ENCODE data around the gene TUSC1. TPM values are rescaled to one million over a fixed set of nuclear protein-coding genes. Genes with fewer than 3 reads are reported as not detected.
"Not testable (repeated sequence)": the region's sequence is repeated elsewhere in the genome, so short reads cannot be mapped to it uniquely, and the experiment has no call there.

The TUSC1 gene
- total RNA-seq, 3 donors from 2014 or later, result 21.0 to 30.0 (median 22.6) TPM

DNA sequence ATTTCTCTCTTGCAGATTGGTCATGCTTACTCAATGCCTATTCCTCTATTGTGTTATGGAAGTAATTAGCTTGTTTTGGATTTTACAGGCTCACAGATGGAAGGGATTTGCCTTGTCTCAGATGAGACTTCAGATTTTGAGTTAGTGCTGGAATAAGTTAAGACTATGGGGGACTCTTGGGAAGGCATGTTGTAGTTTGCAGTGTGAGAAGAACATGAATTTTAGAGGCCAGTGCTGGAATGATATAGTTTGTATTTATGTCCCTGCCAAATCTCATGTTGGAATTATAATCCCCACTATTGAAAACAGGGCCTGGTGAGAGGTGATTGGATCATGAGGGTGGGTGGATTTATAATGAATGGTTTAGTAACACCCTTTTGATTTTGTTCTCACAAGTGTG lies 6.1 kb upstream of the TUSC1 start:
- Histone ChIP-seq H3K36me3 (no peaks in the 10 kb centered on the region), H3K9me3 (peaks cover 0 to 14% of the 10 kb centered on the region in 2 donors), H3K27me3 (no peaks in the 10 kb centered on the region), H3K4me3 (no peak overlapping the region), H3K27ac (no peak overlapping the region), H3K4me1 (no peaks in the 10 kb centered on the region)
- intact Hi-C loops (cut with DNase I; ENCODE audit: low total_unique reads), result no loop called here
- DNase-seq (ENCODE audit: low spot score in 2 of 2), result no peak
- TF ChIP-seq, protein P1, sequence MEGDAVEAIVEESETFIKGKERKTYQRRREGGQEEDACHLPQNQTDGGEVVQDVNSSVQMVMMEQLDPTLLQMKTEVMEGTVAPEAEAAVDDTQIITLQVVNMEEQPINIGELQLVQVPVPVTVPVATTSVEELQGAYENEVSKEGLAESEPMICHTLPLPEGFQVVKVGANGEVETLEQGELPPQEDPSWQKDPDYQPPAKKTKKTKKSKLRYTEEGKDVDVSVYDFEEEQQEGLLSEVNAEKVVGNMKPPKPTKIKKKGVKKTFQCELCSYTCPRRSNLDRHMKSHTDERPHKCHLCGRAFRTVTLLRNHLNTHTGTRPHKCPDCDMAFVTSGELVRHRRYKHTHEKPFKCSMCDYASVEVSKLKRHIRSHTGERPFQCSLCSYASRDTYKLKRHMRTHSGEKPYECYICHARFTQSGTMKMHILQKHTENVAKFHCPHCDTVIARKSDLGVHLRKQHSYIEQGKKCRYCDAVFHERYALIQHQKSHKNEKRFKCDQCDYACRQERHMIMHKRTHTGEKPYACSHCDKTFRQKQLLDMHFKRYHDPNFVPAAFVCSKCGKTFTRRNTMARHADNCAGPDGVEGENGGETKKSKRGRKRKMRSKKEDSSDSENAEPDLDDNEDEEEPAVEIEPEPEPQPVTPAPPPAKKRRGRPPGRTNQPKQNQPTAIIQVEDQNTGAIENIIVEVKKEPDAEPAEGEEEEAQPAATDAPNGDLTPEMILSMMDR (IDR thresholded peaks at IDR 0.05), result no peak
- TF ChIP-seq POLR2AphosphoS5 (IDR thresholded peaks at IDR 0.05) (no peak), POLR2A (IDR thresholded peaks at IDR 0.05) (no peak)

DNA sequence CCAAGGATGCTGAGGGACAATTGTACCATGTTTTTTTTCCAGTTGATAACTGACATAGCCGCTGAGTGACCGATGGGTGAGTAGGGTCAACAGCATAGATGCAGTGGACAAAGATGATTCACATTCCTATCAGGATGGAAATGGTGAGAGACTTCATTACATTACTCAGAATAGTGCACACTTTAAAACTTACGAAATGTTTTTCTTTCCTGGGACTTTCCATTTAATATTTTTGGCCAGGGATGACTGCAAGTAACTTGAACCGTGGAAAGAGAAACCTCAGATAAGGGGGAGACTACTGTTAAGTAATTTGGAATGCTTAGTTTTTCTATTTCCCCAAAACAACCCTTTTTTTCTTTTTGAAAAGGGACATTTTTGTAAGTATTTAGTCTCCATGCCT lies 3.0 kb upstream of the TUSC1 start:
- Histone ChIP-seq H3K27ac (peak overlapping the region in 1 of 2 donors; percentile 48), H3K27me3 (no peaks in the 10 kb centered on the region), H3K9me3 (peaks cover 0 to 14% of the 10 kb centered on the region in 2 donors), H3K4me1 (peaks cover 0 to 8% of the 10 kb centered on the region in 2 donors), H3K36me3 (no peaks in the 10 kb centered on the region), H3K4me3 (no peak overlapping the region)
- intact Hi-C loops (cut with DNase I; ENCODE audit: low total_unique reads), result no loop called here
- no peak for TF ChIP-seq POLR2AphosphoS5 (IDR thresholded peaks at IDR 0.05)
- TF ChIP-seq POLR2A (IDR thresholded peaks at IDR 0.05), result no peak
- TF ChIP-seq, protein P1 (IDR thresholded peaks at IDR 0.05), result no peak
- DNase-seq (ENCODE audit: low spot score in 2 of 2), result no peak

DNA sequence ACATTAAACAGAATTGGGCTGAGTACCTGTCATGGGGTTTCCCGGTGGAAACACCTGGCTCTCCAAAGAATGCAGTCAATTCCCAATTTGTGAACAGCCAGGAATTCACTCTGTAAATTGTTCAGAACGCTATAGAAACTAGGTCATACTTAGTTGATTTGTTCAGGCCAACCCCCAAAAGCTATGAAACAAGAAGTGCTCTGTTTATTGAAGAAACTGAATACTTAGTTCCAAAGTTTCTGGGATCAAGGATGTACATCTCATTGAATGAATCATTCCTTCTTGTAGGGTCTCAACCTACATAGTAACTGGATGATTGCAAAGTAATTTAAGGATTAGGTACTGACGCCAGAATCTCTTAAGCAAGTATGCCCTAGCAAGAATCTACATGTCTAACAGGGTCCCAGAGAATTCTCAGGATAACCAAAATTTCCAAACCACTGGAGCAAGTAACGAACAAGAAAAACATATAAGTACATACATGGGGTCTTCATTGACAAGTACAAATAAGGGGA lies 659 bp upstream of the TUSC1 start:
- TF ChIP-seq, protein P1 (IDR thresholded peaks at IDR 0.05), result no peak
- TF ChIP-seq POLR2AphosphoS5 (IDR thresholded peaks at IDR 0.05), result no peak
- TF ChIP-seq POLR2A (IDR thresholded peaks at IDR 0.05), result no peak
- no peaks in the 10 kb centered on the region for H3K27me3 ChIP-seq
- H3K27ac ChIP-seq, result peak overlapping the region; percentile 95 to 98
- intact Hi-C loops (cut with DNase I; ENCODE audit: low total_unique reads), result no loop called here
- H3K36me3 ChIP-seq, result no peaks in the 10 kb centered on the region
- DNase-seq (ENCODE audit: low spot score in 2 of 2), result no peak
- H3K4me3 ChIP-seq, result peak overlapping the region; percentile 75 to 95 (median 92)
- peaks cover 0 to 8% of the 10 kb centered on the region in 2 donors for H3K4me1 ChIP-seq
- peaks cover 0 to 12% of the 10 kb centered on the region in 2 donors for H3K9me3 ChIP-seq

DNA sequence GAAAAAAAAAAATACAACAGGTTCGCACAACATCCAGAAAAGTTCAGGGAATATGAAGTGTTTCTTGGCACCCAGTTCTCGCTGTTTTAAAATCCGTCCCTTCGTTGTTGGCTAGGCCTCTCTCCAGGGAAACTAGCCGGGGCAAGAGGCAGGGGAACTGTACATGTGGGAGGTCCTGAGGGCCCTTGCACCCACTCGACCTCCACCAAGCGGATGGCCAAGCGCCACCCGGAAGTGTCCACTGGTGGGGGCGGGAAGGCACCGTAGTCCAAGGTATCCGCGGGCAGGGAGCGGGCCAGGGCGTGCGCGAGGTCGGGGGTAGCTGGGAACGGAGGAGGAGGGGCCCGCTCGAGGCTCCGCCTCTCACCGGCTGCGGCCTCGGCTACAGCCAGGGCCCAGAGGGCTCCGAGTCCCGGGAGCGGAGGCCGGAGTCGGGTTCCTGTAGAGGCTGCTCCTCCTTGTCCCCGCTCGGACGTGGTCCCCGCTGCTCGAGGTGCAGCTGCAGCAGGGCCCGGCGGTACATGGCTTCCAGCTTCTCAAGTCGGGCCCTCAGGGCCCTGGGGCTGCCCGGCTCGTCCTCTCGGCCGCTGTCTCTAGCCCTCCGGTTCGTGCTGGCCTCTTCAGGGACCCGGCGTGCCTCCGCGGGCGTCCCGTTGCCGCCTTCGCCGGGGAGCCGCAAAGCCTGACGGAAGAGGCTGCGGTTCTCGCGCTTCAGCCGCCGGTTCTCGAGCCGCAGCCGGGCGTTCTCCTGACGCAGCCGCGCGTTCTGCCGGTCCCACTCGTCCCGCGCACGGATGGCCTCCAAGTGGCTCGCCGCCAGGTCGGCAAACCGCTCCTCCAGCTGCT lies 720 bp downstream of the TUSC1 start:
- peak; percentile 81 to 88 for DNase-seq (ENCODE audit: low spot score in 2 of 2)
- TF ChIP-seq POLR2AphosphoS5 (IDR thresholded peaks at IDR 0.05) (peak; percentile 58 to 74 (median 72)), POLR2A (IDR thresholded peaks at IDR 0.05) (peak; percentile 65)
- TF ChIP-seq, protein P1 (IDR thresholded peaks at IDR 0.05), result no peak
- no peaks in the 10 kb centered on the region for H3K9me3 ChIP-seq
- intact Hi-C loops (cut with DNase I; ENCODE audit: low total_unique reads), result no loop called here
- H3K36me3 ChIP-seq, result no peaks in the 10 kb centered on the region
- H3K27me3 ChIP-seq, result no peaks in the 10 kb centered on the region
- peaks cover 0 to 8% of the 10 kb centered on the region in 2 donors for H3K4me1 ChIP-seq
- H3K4me3 ChIP-seq, result peak overlapping the region; percentile 75 to 95 (median 92)
- peak overlapping the region; percentile 95 to 98 for H3K27ac ChIP-seq

DNA sequence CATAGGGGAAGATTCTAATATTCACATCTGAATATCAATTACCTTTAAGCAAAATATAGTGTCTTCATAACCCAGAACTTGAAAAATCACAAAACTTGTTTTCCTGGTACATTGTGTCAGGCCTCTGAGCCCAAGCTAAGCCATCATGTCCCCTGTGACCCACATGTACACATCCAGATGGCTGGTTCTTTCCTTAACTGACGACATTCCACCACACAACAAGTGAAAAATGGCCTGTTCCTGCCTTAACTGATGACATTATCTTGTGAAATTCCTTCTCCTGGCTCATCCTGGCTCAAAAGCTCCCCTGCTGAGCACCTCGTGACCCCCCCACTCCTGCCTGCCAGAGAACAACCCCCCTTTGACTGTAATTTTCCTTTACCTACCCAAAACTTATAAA lies 2.4 kb downstream of the TUSC1 start:
- DNase-seq (ENCODE audit: low spot score in 2 of 2); H3K27me3 ChIP-seq; H3K27ac ChIP-seq; H3K9me3 ChIP-seq; intact Hi-C loops (cut with DNase I; ENCODE audit: low total_unique reads); H3K4me3 ChIP-seq; H3K36me3 ChIP-seq; H3K4me1 ChIP-seq: not testable (repeated sequence)
